NOMO-1 treated with dmso at 0.1 percent for 144 hours (cell line): ENCODE results near the gene MIS12.

ENCODE experiments used
- DNase-seq: peaks from one replicate; lab custom pipeline; 2025; ENCODE audit not compliant: unreplicated experiment; lab: John Stamatoyannopoulos, UW

The MIS12 gene

GRCh38 chr17:5532581-5532980, 46.2 kb downstream of the MIS12 start:
- DNase-seq, result no peak

DNA sequence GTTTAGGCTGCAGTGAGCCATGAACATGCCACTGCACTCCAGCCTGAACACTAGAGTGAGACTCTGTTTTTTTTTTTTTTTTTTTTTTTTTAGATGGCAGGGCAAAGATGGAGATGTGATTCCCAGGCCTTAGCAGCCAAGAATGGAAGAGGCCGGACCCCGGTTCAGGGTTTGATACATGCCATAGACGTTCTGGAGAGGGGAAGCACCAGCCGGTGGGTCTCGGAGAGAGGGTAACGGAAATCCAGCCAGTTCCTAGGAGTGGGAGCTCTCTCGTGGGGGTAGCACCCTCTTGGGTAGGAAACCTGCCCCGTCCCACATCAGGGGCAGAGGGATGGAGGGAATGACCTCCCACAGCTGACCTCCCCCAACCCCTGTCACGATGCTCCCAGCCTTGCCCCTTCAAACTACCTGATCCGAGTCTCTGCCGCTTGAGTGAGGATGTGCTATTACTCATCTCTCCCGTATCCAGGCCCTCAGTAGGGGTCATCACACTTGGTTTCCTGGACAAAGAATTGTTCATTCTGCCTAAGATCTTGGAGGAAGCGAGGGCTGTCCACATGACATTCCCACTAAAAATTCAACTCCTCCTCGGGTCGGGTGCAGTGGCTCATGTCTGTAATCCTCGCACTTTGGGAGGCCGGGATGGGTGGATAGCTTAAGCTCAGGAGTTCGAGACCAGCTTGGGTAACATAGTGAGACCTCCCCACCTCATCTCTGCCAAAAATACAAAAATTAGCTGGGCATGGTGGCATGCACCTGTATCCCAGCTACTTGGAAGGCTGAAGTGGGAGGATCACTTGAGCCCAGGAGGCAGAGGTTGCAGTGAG, 47.3 kb downstream of the MIS12 start:
- no peak for DNase-seq

DNA sequence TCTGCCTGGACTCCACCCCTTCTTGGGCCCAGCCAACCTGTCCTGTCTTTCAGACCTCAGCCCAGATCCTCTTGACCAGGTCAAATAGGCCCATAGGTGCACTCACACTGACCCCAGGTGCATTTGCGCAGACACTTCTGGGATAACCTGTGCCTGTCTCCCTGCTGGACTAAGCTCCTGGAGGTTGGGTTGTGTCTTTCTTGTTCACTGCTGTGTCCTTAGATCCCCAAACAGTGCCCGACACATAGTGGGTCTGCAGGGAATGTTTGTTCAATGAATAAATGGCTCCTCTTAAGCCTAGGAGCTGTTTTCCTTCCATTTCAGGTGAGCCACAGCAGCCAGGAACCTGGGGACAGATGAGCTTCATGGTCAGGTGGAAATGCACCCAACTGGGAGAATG, 49.1 kb downstream of the MIS12 start:
- no peak for DNase-seq

GRCh38 chr17:5536866-5537650, 50.7 kb downstream of the MIS12 start:
- no peak for DNase-seq

DNA sequence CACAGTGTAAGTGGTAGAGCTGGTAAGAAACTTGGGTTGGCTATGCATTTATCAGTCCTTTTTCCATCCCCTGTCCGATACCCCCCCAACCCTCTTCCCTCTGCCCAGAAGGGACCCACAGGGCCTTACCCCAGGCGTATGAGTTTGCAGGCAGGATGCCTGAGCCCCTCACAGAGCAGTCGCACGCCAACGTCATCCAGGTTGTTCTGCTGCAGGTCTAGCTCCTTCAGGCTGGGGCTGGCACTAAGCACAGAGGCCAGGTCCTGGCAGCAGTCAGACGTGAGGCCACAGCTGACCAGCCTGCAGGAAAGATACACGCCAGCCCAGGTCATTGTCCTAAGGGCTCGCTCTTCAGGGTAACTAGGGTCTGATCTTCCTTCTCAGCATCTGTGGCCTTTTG, 52.9 kb downstream of the MIS12 start:
- DNase-seq, result no peak

- no peak for DNase-seq
These were observed 54.0 kb downstream of the MIS12 start for GRCh38 chr17:5540321-5540720.
